ENCODE data around the gene FGF22. TPM values are rescaled to one million over a fixed set of nuclear protein-coding genes. Genes with fewer than 3 reads are reported as not detected.
A peak's percentile ranks its signal among the peaks of the same experiment; 100 is the strongest.

FGF22 gene
- total RNA-seq, 8 experiments from 2014 or later: 0.11 to 2.3 (median 0.51) TPM

- peak in 1 of 8 experiments; percentile 29 for ATAC-seq (replicated peaks in 6 of 8)
- Histone ChIP-seq H3K4me3 (no peak overlapping the region), H3K27ac (peak overlapping the region in 1 of 2 donors; percentile 61), H3K4me1 (replicated peaks in 1 of 2) (peaks cover 14 to 15% of the 10 kb centered on the region in 2 donors)
- in situ Hi-C loops (cut with MboI; ENCODE audit: low pct_unique_long_range_greater_than_20kb in 2 of 9, low sequenced_read_pairs in 9 of 9, unreplicated experiment in 9 of 9): no loop called here
- WGBS, 10 experiments: 67 to 90% methylated on average over 4 to 11 of the region's 38 CpGs; no CpG with 5 or more reads in 8 of the 10 experiments
These were observed 29.4 kb upstream of the FGF22 start for GRCh38 chr19:610071-610800.

GRCh38 chr19:610801-611480, 28.7 kb upstream of the FGF22 start:
- ATAC-seq (replicated peaks in 6 of 8): peak; percentile 40 to 83 (median 62)
- whole genome bisulfite sequencing, 10 experiments: 20 to 73% (median 24%) methylated on average over 2 to 13 of the region's 36 CpGs; no CpG with 5 or more reads in 6 of the 10 experiments

GRCh38 chr19:611481-611868, 28.2 kb upstream of the FGF22 start:
- peak in 4 of 8 experiments; percentile 15 to 71 (median 56) for ATAC-seq (replicated peaks in 6 of 8)
- 0 to 96% (median 58%) methylated on average over 1 to 9 of the region's 13 CpGs; no CpG with 5 or more reads in 3 of the 10 experiments for WGBS, 10 experiments

More at GRCh38 chr19:610801-611480, 28.7 kb upstream of the FGF22 start:
- no peak overlapping the region for H3K4me3 ChIP-seq
- peak overlapping the region; percentile 41 to 61 for H3K27ac ChIP-seq
- H3K4me1 ChIP-seq (replicated peaks in 1 of 2): peaks cover 14 to 15% of the 10 kb centered on the region in 2 donors
- in situ Hi-C loops (cut with MboI; ENCODE audit: low pct_unique_long_range_greater_than_20kb in 2 of 9, low sequenced_read_pairs in 9 of 9, unreplicated experiment in 9 of 9): no loop called here

GRCh38 chr19:612941-613340, 26.7 kb upstream of the FGF22 start:
- in situ Hi-C loops (cut with MboI; ENCODE audit: low pct_unique_long_range_greater_than_20kb in 2 of 9, low sequenced_read_pairs in 9 of 9, unreplicated experiment in 9 of 9): no loop called here
- 23 to 90% methylated on average over 2 to 8 of the region's 33 CpGs; no CpG with 5 or more reads in 8 of the 10 experiments for WGBS, 10 experiments

More at GRCh38 chr19:611481-611868, 28.2 kb upstream of the FGF22 start:
- in situ Hi-C loops (cut with MboI; ENCODE audit: low pct_unique_long_range_greater_than_20kb in 2 of 9, low sequenced_read_pairs in 9 of 9, unreplicated experiment in 9 of 9): no loop called here
- Histone ChIP-seq H3K4me1 (replicated peaks in 1 of 2) (peaks cover 16 to 19% of the 10 kb centered on the region in 2 donors), H3K4me3 (no peak overlapping the region), H3K27ac (no peak overlapping the region)

GRCh38 chr19:613732-614567, 25.7 kb upstream of the FGF22 start:
- 0 to 100% (median 70%) methylated on average over 1 to 4 of the region's 54 CpGs; no CpG with 5 or more reads in 5 of the 10 experiments for WGBS, 10 experiments
- Histone ChIP-seq H3K27ac (no peak overlapping the region), H3K4me3 (no peak overlapping the region), H3K4me1 (replicated peaks in 1 of 2) (peaks cover 16 to 19% of the 10 kb centered on the region in 2 donors)
- in situ Hi-C loops (cut with MboI; ENCODE audit: low pct_unique_long_range_greater_than_20kb in 2 of 9, low sequenced_read_pairs in 9 of 9, unreplicated experiment in 9 of 9): no loop called here
- no peak for ATAC-seq (replicated peaks in 6 of 8)

More at GRCh38 chr19:612941-613340, 26.7 kb upstream of the FGF22 start:
- peaks cover 16 to 19% of the 10 kb centered on the region in 2 donors for H3K4me1 ChIP-seq (replicated peaks in 1 of 2)
- ATAC-seq (replicated peaks in 6 of 8): no peak
- no peak overlapping the region for H3K4me3 ChIP-seq
- H3K27ac ChIP-seq: no peak overlapping the region

- ATAC-seq (replicated peaks in 6 of 8): peak in 5 of 8 experiments; percentile 20 to 59 (median 49)
- in situ Hi-C loops (cut with MboI; ENCODE audit: low pct_unique_long_range_greater_than_20kb in 2 of 9, low sequenced_read_pairs in 9 of 9, unreplicated experiment in 9 of 9): no loop called here
- 35 to 80% (median 66%) methylated on average over 1 to 26 of the region's 33 CpGs; no CpG with 5 or more reads in 4 of the 10 experiments for WGBS, 10 experiments
- no peak overlapping the region for H3K4me3 ChIP-seq
- peaks cover 13 to 14% of the 10 kb centered on the region in 2 donors for H3K4me1 ChIP-seq (replicated peaks in 1 of 2)
- no peak overlapping the region for H3K27ac ChIP-seq
These were observed 24.1 kb upstream of the FGF22 start for GRCh38 chr19:615619-616018.

GRCh38 chr19:616062-616700, 23.5 kb upstream of the FGF22 start:
- no peak overlapping the region for H3K4me3 ChIP-seq
- WGBS, 10 experiments: no CpG with 5 or more reads among the region's 97 CpGs
- ATAC-seq (replicated peaks in 6 of 8): peak in 7 of 8 experiments; percentile 9 to 60 (median 44)
- no peak overlapping the region for H3K27ac ChIP-seq
- peaks cover 8 to 9% of the 10 kb centered on the region in 2 donors for H3K4me1 ChIP-seq (replicated peaks in 1 of 2)
- in situ Hi-C loops (cut with MboI; ENCODE audit: low pct_unique_long_range_greater_than_20kb in 2 of 9, low sequenced_read_pairs in 9 of 9, unreplicated experiment in 9 of 9): no loop called here

GRCh38 chr19:616747-617526, 22.7 kb upstream of the FGF22 start:
- H3K4me3 ChIP-seq: no peak overlapping the region
- in situ Hi-C loops (cut with MboI; ENCODE audit: low pct_unique_long_range_greater_than_20kb in 2 of 9, low sequenced_read_pairs in 9 of 9, unreplicated experiment in 9 of 9): no loop called here
- WGBS, 10 experiments: 100% methylated on average over 1 to 2 of the region's 58 CpGs; no CpG with 5 or more reads in 8 of the 10 experiments
- no peak overlapping the region for H3K27ac ChIP-seq
- peaks cover 2 to 3% of the 10 kb centered on the region in 2 donors for H3K4me1 ChIP-seq (replicated peaks in 1 of 2)
- no peak for ATAC-seq (replicated peaks in 6 of 8)

- in situ Hi-C loops (cut with MboI; ENCODE audit: low pct_unique_long_range_greater_than_20kb in 2 of 9, low sequenced_read_pairs in 9 of 9, unreplicated experiment in 9 of 9): no loop called here
- WGBS, 10 experiments: 80 to 100% methylated on average over 2 to 3 of the region's 29 CpGs; no CpG with 5 or more reads in 8 of the 10 experiments
- Histone ChIP-seq H3K4me1 (replicated peaks in 1 of 2) (peaks cover 2 to 3% of the 10 kb centered on the region in 2 donors), H3K4me3 (no peak overlapping the region), H3K27ac (no peak overlapping the region)
- no peak for ATAC-seq (replicated peaks in 6 of 8)
These were observed 22.0 kb upstream of the FGF22 start for GRCh38 chr19:617551-618246.

- ATAC-seq (replicated peaks in 6 of 8): no peak
- in situ Hi-C loops (cut with MboI; ENCODE audit: low pct_unique_long_range_greater_than_20kb in 2 of 9, low sequenced_read_pairs in 9 of 9, unreplicated experiment in 9 of 9): no loop called here
- WGBS, 10 experiments: 80 to 93% (median 92%) methylated on average over 1 to 3 of the region's 19 CpGs; no CpG with 5 or more reads in 7 of the 10 experiments
These were observed 21.4 kb upstream of the FGF22 start for GRCh38 chr19:618247-618619.

GRCh38 chr19:618674-619285, 20.9 kb upstream of the FGF22 start:
- ATAC-seq (replicated peaks in 6 of 8): no peak
- in situ Hi-C loops (cut with MboI; ENCODE audit: low pct_unique_long_range_greater_than_20kb in 2 of 9, low sequenced_read_pairs in 9 of 9, unreplicated experiment in 9 of 9): no loop called here
- WGBS, 10 experiments: 96% methylated on average over 12 of the region's 27 CpGs; no CpG with 5 or more reads in 9 of the 10 experiments
- Histone ChIP-seq H3K4me3 (no peak overlapping the region), H3K4me1 (replicated peaks in 1 of 2) (peaks cover 3 to 4% of the 10 kb centered on the region in 2 donors), H3K27ac (no peak overlapping the region)

More at GRCh38 chr19:618247-618619, 21.4 kb upstream of the FGF22 start:
- no peak overlapping the region for H3K27ac ChIP-seq
- H3K4me1 ChIP-seq (replicated peaks in 1 of 2): peaks cover 2 to 3% of the 10 kb centered on the region in 2 donors
- H3K4me3 ChIP-seq: no peak overlapping the region
